ENCODE measurements around the gene HDAC6.
"Not testable (repeated sequence)": the region's sequence is repeated elsewhere in the genome, so short reads cannot be mapped to it uniquely, and the experiment has no call there.

HDAC6 gene

GRCh38 chrX:48790477-48790876 is 11.4 kb upstream of the HDAC6 start:
- no peak for DNase-seq

- no peak for DNase-seq
These were observed 10.6 kb upstream of the HDAC6 start for GRCh38 chrX:48791063-48791820.

- no peak for DNase-seq
These were observed 9.6 kb upstream of the HDAC6 start for GRCh38 chrX:48792219-48792618.

- no peak for DNase-seq
These were observed 7.9 kb upstream of the HDAC6 start for GRCh38 chrX:48793935-48794334.

- peak; percentile 80 for DNase-seq
These were observed 7.4 kb upstream of the HDAC6 start for GRCh38 chrX:48794340-48794910.

GRCh38 chrX:48794911-48795515 is 6.9 kb upstream of the HDAC6 start:
- DNase-seq: peak; percentile 54

GRCh38 chrX:48798318-48798717 is 3.5 kb upstream of the HDAC6 start:
- no peak for DNase-seq

GRCh38 chrX:48800574-48801279 is 1.1 kb upstream of the HDAC6 start:
- DNase-seq: peak; percentile 95

- peak; percentile 90 for DNase-seq
These were observed 430 bp downstream of the HDAC6 start for GRCh38 chrX:48802089-48802904.

- no peak for DNase-seq
These were observed 986 bp downstream of the HDAC6 start for GRCh38 chrX:48802905-48803200.

- no peak for DNase-seq
These were observed 4.2 kb downstream of the HDAC6 start for GRCh38 chrX:48806081-48806480.

- DNase-seq: no peak
These were observed 11.8 kb downstream of the HDAC6 start for GRCh38 chrX:48813644-48814043.

- no peak for DNase-seq
These were observed 12.9 kb downstream of the HDAC6 start for GRCh38 chrX:48814722-48815121.

- no peak for DNase-seq
These were observed 13.4 kb downstream of the HDAC6 start for GRCh38 chrX:48815266-48815665.

- DNase-seq: no peak
These were observed 14.3 kb downstream of the HDAC6 start for GRCh38 chrX:48816014-48816810.

- DNase-seq: no peak
These were observed 16.2 kb downstream of the HDAC6 start for GRCh38 chrX:48818098-48818497.

- DNase-seq: no peak
These were observed 17.0 kb downstream of the HDAC6 start for GRCh38 chrX:48818866-48819265.

- DNase-seq: not testable (repeated sequence)
These were observed 17.5 kb downstream of the HDAC6 start for GRCh38 chrX:48819394-48819793.

- DNase-seq: no peak
These were observed 21.2 kb downstream of the HDAC6 start for GRCh38 chrX:48823053-48823452.

GRCh38 chrX:48824066-48824465 is 22.2 kb downstream of the HDAC6 start:
- no peak for DNase-seq

- peak; percentile 20 for DNase-seq
These were observed 24.4 kb downstream of the HDAC6 start, which contains the start of gene ERAS for GRCh38 chrX:48826135-48826875. TSS of gene ERAS (plus strand) at chrX:48826513. CDS start at chrX:48829124, 2,611 bp downstream.
